Measurements from ENCODE around the gene PRKD2. TPM values are rescaled to one million over a fixed set of nuclear protein-coding genes. Genes with fewer than 3 reads are reported as not detected.

The PRKD2 gene
- total and polyA plus RNA-seq, 8 donors, result 7.0 to 50.6 (median 26.3) TPM

DNA sequence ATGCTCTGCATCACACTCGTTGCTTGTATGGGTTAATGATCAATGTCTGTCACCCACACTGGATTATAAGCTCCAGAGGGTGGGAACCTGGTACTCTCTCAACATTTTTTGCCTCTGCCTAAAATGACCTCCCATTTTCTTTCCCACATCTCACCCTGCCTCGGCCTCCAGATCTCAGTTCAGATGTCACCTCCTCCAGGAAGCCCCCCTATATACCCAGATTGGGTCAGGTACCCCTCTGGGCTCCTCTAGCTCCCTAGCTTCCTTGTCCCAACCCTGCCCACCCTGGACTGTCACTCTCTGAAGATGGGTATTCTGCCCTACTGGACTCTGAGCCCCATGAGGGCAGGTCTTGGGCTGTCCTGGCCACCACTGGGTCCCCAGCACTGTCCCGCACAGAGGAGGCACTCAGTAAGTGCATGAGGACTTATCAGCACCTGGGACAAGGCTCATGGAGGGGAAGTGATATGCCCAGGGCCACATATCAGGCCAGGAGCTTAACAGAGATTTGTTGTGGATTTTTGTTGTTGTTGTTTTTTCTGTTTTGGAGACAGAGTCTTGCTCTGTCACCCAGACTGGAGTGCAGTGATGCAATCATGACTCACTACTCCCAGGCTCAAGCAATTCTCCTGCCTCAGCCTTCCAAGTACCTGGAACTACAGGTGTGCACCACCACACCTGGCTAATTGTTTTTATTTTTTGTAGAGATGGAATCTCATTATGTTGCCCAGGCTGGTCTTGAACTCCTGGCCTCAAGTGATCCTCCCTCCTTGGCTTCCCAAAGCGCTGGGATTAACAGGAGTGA is 23.8 kb downstream of the PRKD2 start:
- intact Hi-C loops (cut with DNase I; ENCODE audit: low total_unique reads), result no loop called here
- H3K4me3 ChIP-seq, result no peak overlapping the region
- peaks cover 8 to 16% (median 14%) of the 10 kb centered on the region in 4 donors for H3K4me1 ChIP-seq
- DNase-seq, result no peak
- peaks cover 88 to 98% (median 93%) of the 10 kb centered on the region in 4 donors for H3K36me3 ChIP-seq
- H3K27ac ChIP-seq, result no peak overlapping the region
- no peaks in the 10 kb centered on the region for H3K9me3 ChIP-seq
- 91 to 95% (median 93%) methylated on average over 4 of the region's 4 CpGs for WGBS, 5 donors
- no peak for TF ChIP-seq POLR2AphosphoS5 (IDR thresholded peaks at IDR 0.05)
- no peak for TF ChIP-seq CTCF (IDR thresholded peaks at IDR 0.05)
- no peak for TF ChIP-seq EP300 (IDR thresholded peaks at IDR 0.05)
- no peak for TF ChIP-seq POLR2A (IDR thresholded peaks at IDR 0.05)
- H3K27me3 ChIP-seq, result no peaks in the 10 kb centered on the region

GRCh38 chr19:46691948-46692347 is 25.0 kb downstream of the PRKD2 start:
- no peak overlapping the region for H3K4me3 ChIP-seq

GRCh38 chr19:46691104-46691503 is 25.8 kb downstream of the PRKD2 start:
- Histone ChIP-seq H3K9me3 (no peaks in the 10 kb centered on the region), H3K27me3 (no peaks in the 10 kb centered on the region), H3K4me3 (no peak overlapping the region), H3K27ac (no peak overlapping the region), H3K36me3 (peaks cover 96 to 100% (median 100%) of the 10 kb centered on the region in 4 donors), H3K4me1 (no peaks in the 10 kb centered on the region)
- 45 to 50% (median 50%) methylated on average over 2 of the region's 2 CpGs for WGBS, 5 donors
- intact Hi-C loops (cut with DNase I; ENCODE audit: low total_unique reads), result no loop called here
- TF ChIP-seq POLR2A (IDR thresholded peaks at IDR 0.05), result no peak
- TF ChIP-seq CTCF (IDR thresholded peaks at IDR 0.05), result no peak
- TF ChIP-seq EP300 (IDR thresholded peaks at IDR 0.05), result no peak
- no peak for TF ChIP-seq POLR2AphosphoS5 (IDR thresholded peaks at IDR 0.05)
- no peak for DNase-seq

More at GRCh38 chr19:46691948-46692347, 25.0 kb downstream of the PRKD2 start:
- H3K4me1 ChIP-seq, result peaks cover 1 to 4% (median 2%) of the 10 kb centered on the region in 4 donors
- no peak for TF ChIP-seq EP300 (IDR thresholded peaks at IDR 0.05)
- no peak for TF ChIP-seq POLR2A (IDR thresholded peaks at IDR 0.05)
- no peak for TF ChIP-seq POLR2AphosphoS5 (IDR thresholded peaks at IDR 0.05)
- TF ChIP-seq CTCF (IDR thresholded peaks at IDR 0.05), result no peak
- H3K27ac ChIP-seq, result no peak overlapping the region
- peaks cover 98 to 100% (median 100%) of the 10 kb centered on the region in 4 donors for H3K36me3 ChIP-seq
- DNase-seq, result no peak
- 96 to 100% (median 97%) methylated on average over 2 of the region's 2 CpGs for WGBS, 5 donors
- H3K27me3 ChIP-seq, result no peaks in the 10 kb centered on the region
- no peaks in the 10 kb centered on the region for H3K9me3 ChIP-seq
- intact Hi-C loops (cut with DNase I; ENCODE audit: low total_unique reads), result no loop called here

- no peaks in the 10 kb centered on the region for H3K9me3 ChIP-seq
- no peaks in the 10 kb centered on the region for H3K27me3 ChIP-seq
- no peak for TF ChIP-seq EP300 (IDR thresholded peaks at IDR 0.05)
- TF ChIP-seq POLR2A (IDR thresholded peaks at IDR 0.05), result no peak
- no peak for TF ChIP-seq POLR2AphosphoS5 (IDR thresholded peaks at IDR 0.05)
- TF ChIP-seq CTCF (IDR thresholded peaks at IDR 0.05), result no peak
- H3K4me3 ChIP-seq, result no peak overlapping the region
- H3K4me1 ChIP-seq, result no peaks in the 10 kb centered on the region
- WGBS, 5 donors, result 92 to 96% (median 96%) methylated on average over 11 to 14 of the region's 14 CpGs
- intact Hi-C loops (cut with DNase I; ENCODE audit: low total_unique reads), result no loop called here
- DNase-seq, result no peak
- H3K27ac ChIP-seq, result no peak overlapping the region
- H3K36me3 ChIP-seq, result peaks cover 95 to 100% (median 100%) of the 10 kb centered on the region in 4 donors
These were observed 27.6 kb downstream of the PRKD2 start for GRCh38 chr19:46689358-46689757.
